Measurements from ENCODE around the gene HMCN1. TPM values are rescaled to one million over a fixed set of nuclear protein-coding genes. Genes with fewer than 3 reads are reported as not detected.
A peak's percentile ranks its signal among the peaks of the same experiment; 100 is the strongest.
"Not testable (repeated sequence)": the region's sequence is repeated elsewhere in the genome, so short reads cannot be mapped to it uniquely, and the experiment has no call there.

The HMCN1 gene
- total RNA-seq, 1 experiment from 2014 or later: 21.4 TPM

DNA sequence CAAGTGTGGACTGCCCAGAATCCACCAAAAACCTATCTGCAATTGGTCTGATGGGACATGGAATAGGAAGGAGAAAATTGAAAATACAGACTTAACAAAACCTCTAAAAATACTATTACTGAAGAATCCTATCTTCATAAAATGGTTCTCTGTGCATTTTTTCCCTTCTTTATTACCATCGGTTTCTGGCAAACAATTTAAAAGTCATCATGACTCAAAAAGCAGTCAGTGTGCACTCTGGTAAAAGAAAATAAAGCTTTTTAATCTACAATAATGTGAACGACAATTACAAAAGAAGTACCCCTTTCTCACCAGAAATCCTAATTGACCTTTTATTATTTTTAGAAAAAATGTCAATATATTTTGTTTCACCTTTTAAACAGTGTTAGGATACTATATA lies 454.5 kb downstream of the HMCN1 start:
- peaks cover 6% of the 10 kb centered on the region; the same call in 1 of the 2 replicates for H3K36me3 ChIP-seq
- peak overlapping the region; percentile 87 for H3K27ac ChIP-seq
- no peak for DNase-seq (ENCODE audit: low read depth in 1 of 2, low spot score in 2 of 2)
- H3K4me1 ChIP-seq (replicated peaks): peaks cover 57% of the 10 kb centered on the region
- H3K27me3 ChIP-seq (replicated peaks): no peaks in the 10 kb centered on the region
- no peak overlapping the region for H3K4me3 ChIP-seq
- no peaks in the 10 kb centered on the region for H3K9me3 ChIP-seq (replicated peaks)

DNA sequence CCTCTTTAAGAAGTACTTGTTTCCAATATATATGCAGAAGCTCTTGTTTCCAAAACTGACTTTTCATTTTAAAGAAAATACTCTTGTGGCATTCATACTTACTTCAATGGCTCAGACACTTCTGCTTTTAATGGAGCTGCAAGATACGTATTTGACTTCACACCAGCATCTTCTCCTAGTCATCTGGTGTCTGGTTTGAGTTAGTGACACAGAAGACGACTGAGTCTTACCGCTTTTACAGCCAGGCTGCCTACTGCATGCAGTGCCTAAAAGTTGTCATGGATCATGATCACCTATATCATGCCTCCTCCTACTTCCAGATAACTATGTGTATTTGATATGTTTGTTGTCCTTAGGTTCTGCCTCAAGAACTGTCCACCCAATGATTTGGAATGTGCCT lies 455.0 kb downstream of the HMCN1 start:
- Histone ChIP-seq H3K27me3 (replicated peaks) (no peaks in the 10 kb centered on the region), H3K36me3 (peaks cover 6% of the 10 kb centered on the region; the same call in 1 of the 2 replicates), H3K9me3 (replicated peaks) (no peaks in the 10 kb centered on the region), H3K4me3 (no peak overlapping the region), H3K27ac (peak overlapping the region; percentile 87), H3K4me1 (replicated peaks) (peaks cover 52% of the 10 kb centered on the region)
- no peak for DNase-seq (ENCODE audit: low read depth in 1 of 2, low spot score in 2 of 2)

DNA sequence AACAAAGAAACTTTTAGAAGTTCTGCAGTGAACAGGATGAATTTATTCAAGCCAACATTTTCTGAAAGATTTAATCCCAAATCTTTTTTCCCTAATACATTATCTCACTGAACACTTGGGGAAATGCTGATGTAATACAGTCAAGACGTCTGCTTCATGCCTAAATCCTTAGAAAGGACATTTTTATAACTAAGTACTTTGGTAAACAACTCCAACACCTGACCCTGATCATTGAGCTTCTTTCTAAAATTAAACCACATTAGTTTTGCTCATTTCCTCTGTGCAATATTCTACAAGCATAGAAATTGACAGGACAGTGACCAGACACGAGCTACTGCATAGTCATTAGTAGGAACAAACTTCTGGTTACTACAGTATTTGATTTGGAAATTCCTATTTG lies 457.3 kb downstream of the HMCN1 start:
- Histone ChIP-seq H3K4me3 (no peak overlapping the region), H3K36me3 (peaks cover 6% of the 10 kb centered on the region; the same call in 1 of the 2 replicates), H3K9me3 (replicated peaks) (no peaks in the 10 kb centered on the region), H3K27me3 (replicated peaks) (no peaks in the 10 kb centered on the region), H3K27ac (no peak overlapping the region), H3K4me1 (replicated peaks) (peaks cover 36% of the 10 kb centered on the region)
- no peak for DNase-seq (ENCODE audit: low read depth in 1 of 2, low spot score in 2 of 2)

DNA sequence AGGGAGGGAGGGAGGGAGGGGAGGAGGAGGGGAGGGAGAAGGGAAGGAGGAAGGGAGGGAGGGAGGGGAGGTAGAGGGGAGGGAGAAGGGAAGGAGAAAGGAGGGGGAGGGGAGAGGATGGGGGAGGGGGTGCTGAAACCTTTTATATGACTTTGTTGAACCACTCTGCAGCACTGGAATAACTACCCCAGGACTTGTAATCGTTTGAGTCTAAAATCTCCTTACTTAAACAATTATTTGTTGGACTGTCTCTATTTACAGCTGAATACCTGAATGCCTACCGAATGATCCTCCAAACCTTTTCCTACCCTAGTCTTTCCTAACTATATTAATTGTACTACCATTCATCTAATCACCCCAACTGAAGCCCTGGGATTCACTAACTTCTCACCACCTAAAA lies 459.0 kb downstream of the HMCN1 start:
- H3K4me3 ChIP-seq: no peak overlapping the region
- DNase-seq (ENCODE audit: low read depth in 1 of 2, low spot score in 2 of 2): no peak
- H3K9me3 ChIP-seq (replicated peaks): no peaks in the 10 kb centered on the region
- H3K27ac ChIP-seq: no peak overlapping the region
- no peaks in the 10 kb centered on the region for H3K27me3 ChIP-seq (replicated peaks)
- H3K4me1 ChIP-seq (replicated peaks): peaks cover 20% of the 10 kb centered on the region
- peaks cover 6% of the 10 kb centered on the region; the same call in 1 of the 2 replicates for H3K36me3 ChIP-seq

DNA sequence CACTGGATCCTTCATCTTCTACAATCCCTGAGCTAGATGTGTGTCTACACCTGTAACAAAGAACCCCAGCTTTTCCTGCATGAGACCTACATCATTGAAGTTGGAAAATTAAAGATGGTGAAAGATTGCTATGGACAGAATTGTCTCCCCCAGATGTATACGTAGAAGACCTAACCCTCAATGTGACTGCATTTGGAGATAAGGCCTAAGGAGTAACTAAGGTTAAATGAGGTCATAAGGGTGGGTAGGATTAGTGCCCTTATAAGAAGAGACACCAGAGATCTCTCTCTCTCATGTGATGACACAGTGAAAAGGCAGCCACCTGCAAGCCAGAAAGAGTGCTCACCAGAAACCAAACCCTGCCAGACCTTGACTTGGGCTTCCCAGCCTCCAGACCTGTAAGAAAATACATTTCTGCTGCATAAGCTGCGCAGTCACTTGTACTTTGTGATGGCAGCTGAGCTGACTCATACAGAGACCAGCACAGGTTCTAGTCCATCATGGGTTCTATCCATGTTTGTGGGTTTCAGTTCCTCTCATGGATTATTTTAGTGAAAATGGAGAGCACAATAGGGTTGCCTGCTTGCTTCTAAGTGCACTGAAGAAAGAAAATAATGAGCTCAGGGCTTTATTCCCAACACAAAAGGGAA lies 460.0 kb downstream of the HMCN1 start:
- Histone ChIP-seq H3K4me1 (replicated peaks) (peaks cover 11% of the 10 kb centered on the region), H3K27me3 (replicated peaks) (no peaks in the 10 kb centered on the region), H3K4me3 (no peak overlapping the region), H3K36me3 (peaks cover 6% of the 10 kb centered on the region; the same call in 1 of the 2 replicates), H3K27ac (no peak overlapping the region), H3K9me3 (replicated peaks) (no peaks in the 10 kb centered on the region)
- DNase-seq (ENCODE audit: low read depth in 1 of 2, low spot score in 2 of 2): no peak

DNA sequence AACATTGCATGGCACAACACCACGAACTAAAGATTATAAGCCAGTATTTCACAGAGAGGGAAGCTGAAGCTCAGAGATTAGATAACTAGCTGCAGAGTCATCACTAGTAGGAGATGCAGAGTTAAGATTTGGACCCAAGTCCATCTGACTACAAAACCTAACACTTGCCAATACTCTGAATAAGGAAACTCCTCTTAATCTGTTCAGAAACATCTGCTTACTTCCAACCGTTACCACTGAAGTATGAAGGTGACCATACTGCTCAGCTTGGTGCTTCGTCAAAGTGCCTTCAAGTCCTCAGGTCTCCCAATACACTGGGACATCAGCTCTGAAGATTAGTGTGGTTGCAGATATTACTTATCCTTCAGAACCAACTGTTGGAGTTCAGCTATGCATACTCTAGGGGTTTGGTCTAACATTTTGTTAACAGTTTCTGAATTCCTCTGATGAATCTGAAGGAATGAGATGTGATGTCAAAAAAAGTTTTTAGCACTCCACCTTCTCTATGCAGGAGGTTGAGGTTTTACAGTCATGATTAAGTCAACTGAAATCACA lies 461.3 kb downstream of the HMCN1 start:
- Histone ChIP-seq H3K27me3 (replicated peaks) (no peaks in the 10 kb centered on the region), H3K4me3 (no peak overlapping the region), H3K27ac (no peak overlapping the region), H3K4me1 (replicated peaks) (peaks cover 4% of the 10 kb centered on the region; the same call in 1 of the 2 replicates), H3K36me3 (no peaks in the 10 kb centered on the region), H3K9me3 (replicated peaks) (no peaks in the 10 kb centered on the region)
- no peak for DNase-seq (ENCODE audit: low read depth in 1 of 2, low spot score in 2 of 2)

DNA sequence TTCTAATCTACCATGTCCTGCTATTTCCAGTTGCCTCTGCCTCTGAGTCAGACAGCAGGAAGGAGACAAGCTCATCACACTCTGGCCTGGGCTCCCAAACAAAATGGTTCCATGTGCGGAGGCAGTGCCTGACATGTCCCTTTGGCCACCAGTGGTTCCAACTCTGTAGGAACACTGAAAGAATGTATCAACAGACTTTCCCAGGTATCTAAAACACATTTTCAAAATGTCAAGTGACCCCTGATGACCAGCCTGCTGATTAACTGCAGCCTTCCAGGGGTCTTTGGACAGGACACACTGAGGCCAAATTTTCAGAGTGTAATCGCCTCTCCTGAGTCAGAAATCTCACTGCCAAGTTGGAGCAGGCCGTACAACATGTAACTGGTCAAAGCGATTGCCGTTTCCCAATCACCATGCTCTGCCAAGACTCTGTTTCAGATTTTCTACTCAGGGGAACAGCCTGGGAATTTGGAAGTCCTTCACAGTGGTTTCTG lies 468.1 kb downstream of the HMCN1 start:
- Histone ChIP-seq H3K36me3 (no peaks in the 10 kb centered on the region), H3K27ac (no peak overlapping the region), H3K4me3 (no peak overlapping the region), H3K9me3 (replicated peaks) (no peaks in the 10 kb centered on the region; the same call in 1 of the 2 replicates), H3K27me3 (replicated peaks) (no peaks in the 10 kb centered on the region), H3K4me1 (replicated peaks) (no peaks in the 10 kb centered on the region)
- DNase-seq (ENCODE audit: low read depth in 1 of 2, low spot score in 2 of 2): no peak

DNA sequence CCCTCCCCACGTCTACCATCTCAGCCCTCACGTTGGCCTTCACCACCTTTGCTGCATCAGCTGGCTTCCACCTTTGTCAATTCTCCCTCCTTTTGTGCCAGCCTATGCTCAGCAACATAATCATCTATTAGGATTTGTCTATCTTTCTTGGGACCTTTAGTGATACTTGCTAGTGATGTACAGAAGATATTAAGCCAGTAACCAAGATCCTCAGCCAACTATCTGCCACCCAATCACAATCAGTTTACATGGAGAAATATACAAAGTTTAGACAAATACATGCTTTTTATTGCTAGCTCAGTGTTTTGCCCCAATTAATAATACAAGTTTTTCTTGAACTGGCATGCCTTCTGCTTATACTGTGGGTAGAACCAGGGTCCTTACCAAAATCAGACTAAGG lies 468.6 kb downstream of the HMCN1 start:
- Histone ChIP-seq H3K4me1 (replicated peaks) (no peaks in the 10 kb centered on the region), H3K36me3 (no peaks in the 10 kb centered on the region), H3K9me3 (replicated peaks) (no peaks in the 10 kb centered on the region; the same call in 1 of the 2 replicates), H3K27me3 (replicated peaks) (no peaks in the 10 kb centered on the region), H3K4me3 (no peak overlapping the region), H3K27ac (no peak overlapping the region)
- no peak for DNase-seq (ENCODE audit: low read depth in 1 of 2, low spot score in 2 of 2)

DNA sequence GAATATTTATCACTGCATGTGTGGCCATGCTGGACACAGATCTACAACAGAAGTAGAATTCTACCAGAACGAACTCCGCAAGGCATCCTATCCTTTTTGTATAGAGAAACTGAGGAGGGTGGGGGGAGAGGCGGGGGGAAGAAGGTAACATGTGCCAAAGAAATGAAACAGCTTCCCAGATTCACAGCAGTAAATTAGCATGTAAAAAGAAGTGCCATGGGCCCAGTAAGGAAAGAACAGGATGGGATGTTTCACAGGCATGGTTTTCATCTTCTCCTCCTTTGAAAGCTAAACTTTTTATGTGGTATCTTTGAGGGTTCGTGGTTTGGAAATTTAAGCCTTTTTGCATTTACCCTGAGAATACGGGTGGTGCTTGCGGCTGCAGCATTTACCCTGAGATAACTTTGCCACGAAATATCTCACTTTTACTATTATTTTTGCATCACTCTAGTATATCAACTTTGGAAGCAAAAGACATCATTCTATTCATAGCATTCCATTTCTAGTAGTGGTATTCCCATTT lies 471.9 kb downstream of the HMCN1 start:
- Histone ChIP-seq H3K9me3 (replicated peaks) (no peaks in the 10 kb centered on the region; the same call in 1 of the 2 replicates), H3K36me3 (no peaks in the 10 kb centered on the region), H3K4me1 (replicated peaks) (peaks cover 5% of the 10 kb centered on the region), H3K4me3 (no peak overlapping the region), H3K27me3 (replicated peaks) (no peaks in the 10 kb centered on the region), H3K27ac (no peak overlapping the region)
- no peak for DNase-seq (ENCODE audit: low read depth in 1 of 2, low spot score in 2 of 2)

DNA sequence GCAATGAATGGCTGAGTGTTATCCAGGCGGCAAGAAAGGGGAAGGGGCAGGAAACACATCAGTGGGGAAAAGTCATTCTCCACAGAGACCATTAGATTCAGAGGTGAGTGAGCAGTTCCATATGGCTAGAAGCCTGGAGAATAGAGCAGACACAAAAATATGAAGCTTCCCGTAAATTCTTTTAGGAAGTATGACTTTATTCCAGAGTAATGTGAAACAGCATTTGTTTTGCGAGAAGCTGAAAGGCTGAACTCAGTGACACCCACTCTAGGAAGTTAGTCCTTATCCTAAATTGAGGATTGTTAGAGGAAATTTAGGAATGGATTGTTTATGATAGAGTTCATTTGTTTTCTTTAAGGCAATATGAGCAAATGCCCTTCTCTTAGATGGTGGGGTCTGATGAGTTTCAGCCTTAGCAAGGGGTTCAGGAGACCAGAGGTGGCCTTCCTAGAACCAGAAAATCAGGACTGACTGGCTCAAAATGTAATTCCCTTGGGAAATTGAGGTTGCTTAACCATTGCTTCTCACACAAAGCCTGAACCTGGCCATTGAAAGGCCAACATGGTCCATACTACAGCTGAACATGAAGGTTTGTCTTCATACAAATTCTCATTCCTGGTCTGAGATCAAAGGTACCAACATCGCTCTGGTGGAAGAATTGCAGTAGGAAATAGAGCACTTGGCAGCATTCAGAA lies 473.3 kb downstream of the HMCN1 start:
- H3K9me3 ChIP-seq (replicated peaks): no peaks in the 10 kb centered on the region; the same call in 1 of the 2 replicates
- no peaks in the 10 kb centered on the region for H3K36me3 ChIP-seq
- H3K27me3 ChIP-seq (replicated peaks): no peaks in the 10 kb centered on the region
- no peak overlapping the region for H3K27ac ChIP-seq
- no peak for DNase-seq (ENCODE audit: low read depth in 1 of 2, low spot score in 2 of 2)
- peaks cover 5% of the 10 kb centered on the region for H3K4me1 ChIP-seq (replicated peaks)
- H3K4me3 ChIP-seq: no peak overlapping the region

DNA sequence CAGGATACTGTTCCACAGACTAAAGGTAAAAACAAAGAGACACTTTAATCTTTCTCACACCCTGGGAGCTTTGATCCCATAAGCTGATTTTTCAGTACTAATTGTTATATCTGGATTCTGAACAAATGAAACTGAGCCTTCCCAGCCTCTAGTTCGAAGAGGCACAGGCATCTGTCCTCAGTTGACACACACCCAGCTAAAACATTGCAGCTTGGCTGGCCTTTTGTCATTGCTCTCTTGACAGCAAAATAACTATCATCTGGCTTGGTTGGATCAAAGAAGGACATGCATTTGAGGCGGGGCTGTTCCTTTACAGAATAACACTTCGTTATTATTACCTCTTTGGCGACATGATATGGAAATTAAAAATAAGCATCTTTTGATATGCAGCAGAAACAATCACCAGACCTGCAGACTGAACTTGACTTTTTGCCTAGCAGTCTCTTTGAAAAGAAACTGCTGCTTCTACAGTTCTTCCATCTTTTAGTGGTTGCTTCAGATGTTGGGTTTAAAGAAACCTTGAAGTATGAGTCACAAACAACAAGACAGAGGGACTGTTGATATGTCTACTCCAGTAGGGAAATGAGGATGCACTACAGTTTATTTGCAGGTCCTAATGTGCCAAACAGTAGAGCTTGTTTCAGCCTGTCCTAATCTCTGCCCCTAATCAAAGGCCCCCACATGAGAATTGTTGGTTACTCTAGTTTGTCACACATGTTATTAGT lies 474.4 kb downstream of the HMCN1 start:
- no peak overlapping the region for H3K4me3 ChIP-seq
- H3K27ac ChIP-seq: no peak overlapping the region
- no peaks in the 10 kb centered on the region for H3K27me3 ChIP-seq (replicated peaks)
- no peaks in the 10 kb centered on the region; the same call in 1 of the 2 replicates for H3K9me3 ChIP-seq (replicated peaks)
- H3K4me1 ChIP-seq (replicated peaks): peaks cover 5% of the 10 kb centered on the region
- H3K36me3 ChIP-seq: no peaks in the 10 kb centered on the region
- no peak for DNase-seq (ENCODE audit: low read depth in 1 of 2, low spot score in 2 of 2)

DNA sequence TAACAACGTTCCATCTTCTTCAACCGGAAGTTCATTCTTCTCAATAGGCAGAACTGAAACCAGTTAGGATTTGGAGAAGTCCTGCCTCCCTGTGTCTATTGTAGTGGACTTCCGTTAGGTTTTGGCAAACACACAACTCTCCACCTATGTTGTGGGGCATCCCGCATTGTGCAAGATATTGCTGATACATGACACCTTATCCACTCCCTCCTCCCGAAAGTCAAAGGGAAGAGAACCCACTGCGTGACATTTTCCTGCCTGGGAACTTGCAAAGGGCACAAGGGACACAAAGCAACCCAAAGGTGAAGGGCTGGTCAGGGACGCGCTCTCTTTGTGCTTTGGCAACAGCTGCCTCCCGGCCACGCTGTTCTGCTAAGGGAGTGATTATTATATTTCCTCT lies 476.1 kb downstream of the HMCN1 start:
- H3K4me3 ChIP-seq: no peak overlapping the region
- H3K36me3 ChIP-seq: no peaks in the 10 kb centered on the region
- no peaks in the 10 kb centered on the region for H3K27me3 ChIP-seq (replicated peaks)
- no peak for DNase-seq (ENCODE audit: low read depth in 1 of 2, low spot score in 2 of 2)
- peaks cover 5% of the 10 kb centered on the region for H3K4me1 ChIP-seq (replicated peaks)
- H3K27ac ChIP-seq: no peak overlapping the region
- H3K9me3 ChIP-seq (replicated peaks): no peaks in the 10 kb centered on the region

DNA sequence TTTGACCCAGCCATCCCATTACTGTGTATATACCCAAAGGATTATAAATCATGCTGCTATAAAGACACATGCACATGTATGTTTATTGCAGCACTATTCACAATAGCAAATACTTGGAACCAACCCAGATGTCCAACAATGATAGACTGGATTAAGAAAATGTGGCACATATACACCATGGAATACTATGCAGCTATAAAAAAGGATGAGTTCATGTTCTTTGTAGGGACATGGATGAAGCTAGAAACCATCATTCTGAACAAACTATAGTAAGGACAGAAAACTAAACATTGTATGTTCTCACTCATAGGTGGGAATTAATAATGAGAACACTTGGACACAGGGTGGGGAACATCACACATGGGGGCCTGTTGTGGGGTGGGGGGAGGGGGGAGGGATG lies 477.4 kb downstream of the HMCN1 start:
- not testable (repeated sequence) for H3K4me1 ChIP-seq (replicated peaks); H3K27ac ChIP-seq; DNase-seq (ENCODE audit: low read depth in 1 of 2, low spot score in 2 of 2); H3K4me3 ChIP-seq; H3K36me3 ChIP-seq; H3K9me3 ChIP-seq (replicated peaks); H3K27me3 ChIP-seq (replicated peaks)
